ENCODE results near the gene SLC30A5. TPM values are rescaled to one million over a fixed set of nuclear protein-coding genes. Genes with fewer than 3 reads are reported as not detected.

SLC30A5 gene
- total RNA-seq, 1 experiment from 2014 or later: 50.0 TPM

DNA sequence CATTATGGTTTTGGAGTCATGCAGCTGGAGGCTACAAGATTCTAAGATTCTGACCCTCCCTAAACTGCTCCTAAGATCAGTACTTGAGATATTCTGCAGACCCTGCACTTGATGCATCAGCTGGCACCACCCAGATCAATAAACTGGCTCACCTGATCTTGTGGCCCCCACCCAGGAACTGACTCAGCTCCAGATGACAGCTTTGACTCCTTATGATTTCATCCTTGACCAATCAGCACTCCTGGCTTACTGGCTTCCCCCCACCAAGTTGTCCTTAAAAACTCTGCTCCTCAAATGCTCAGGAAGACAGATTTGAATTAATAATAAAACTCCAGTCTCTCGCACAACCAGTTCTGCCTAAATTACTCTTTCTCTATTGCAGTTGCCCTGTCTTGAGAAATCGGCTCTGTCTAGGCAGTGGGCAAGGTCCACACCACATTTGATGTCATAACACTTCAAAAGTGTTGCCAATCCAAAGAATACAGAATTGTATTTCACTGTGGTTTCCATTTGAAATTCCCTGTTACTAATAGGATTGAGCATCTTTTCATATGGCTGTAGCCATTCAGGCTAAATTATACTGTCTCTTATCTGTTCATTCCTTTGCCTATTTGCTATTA, 14.8 kb upstream of the SLC30A5 start:
- ChIA-PET CTCF (no interaction called here), POLR2A (no interaction called here)
- no peak for ATAC-seq

DNA sequence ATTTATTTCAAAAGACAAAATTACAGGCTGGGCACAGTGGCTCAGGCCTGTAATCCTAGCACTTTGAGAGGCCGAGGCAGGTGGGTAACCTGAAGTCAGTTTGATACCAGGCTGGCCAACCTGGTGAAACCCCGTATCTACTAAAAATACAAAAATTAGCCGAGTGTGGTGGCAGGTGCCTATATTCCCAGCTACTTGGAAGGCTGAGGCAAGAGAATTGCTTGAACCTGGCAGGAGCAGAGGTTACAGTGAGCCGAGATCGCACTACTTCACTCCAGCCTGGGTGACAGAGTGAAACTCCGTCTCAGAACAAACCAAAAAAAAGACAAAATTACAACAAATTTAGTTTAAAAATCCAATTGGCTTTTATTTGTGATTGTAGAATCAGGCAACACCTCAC, 14.3 kb upstream of the SLC30A5 start:
- Histone ChIP-seq H2AFZ (ENCODE audit: low read depth, low read length, poor library complexity, severe bottlenecking) (no peak overlapping the region), H3K9me3 (ENCODE audit: control insufficient read depth in 1 of 2, insufficient read depth in 1 of 2, low read depth in 1 of 2, low read length in 2 of 2) (no peaks in the 10 kb centered on the region), H3K4me3 (replicated peaks in 1 of 2; ENCODE audit: low read depth in 1 of 2, low read length in 2 of 2) (no peak overlapping the region), H3K9ac (ENCODE audit: low read length) (no peak overlapping the region), H3K9me2 (ENCODE audit: insufficient read depth) (no peaks in the 10 kb centered on the region), H3K27me3 (ENCODE audit: insufficient read depth, low read length) (no peaks in the 10 kb centered on the region), H3K27ac (ENCODE audit: low read depth, low read length) (no peak overlapping the region), H4K20me1 (ENCODE audit: insufficient read depth) (no peaks in the 10 kb centered on the region), H3K4me1 (ENCODE audit: control insufficient read depth in 1 of 2, insufficient read depth in 2 of 2, low read length in 2 of 2) (peaks cover 9 to 15% of the 10 kb centered on the region in 2 experiments), H3K4me2 (ENCODE audit: low read length) (no peak overlapping the region), H3K79me2 (ENCODE audit: insufficient read depth, low read length) (no peaks in the 10 kb centered on the region), H3K36me3 (ENCODE audit: control insufficient read depth in 1 of 2, insufficient read depth in 2 of 2, low read length in 2 of 2) (no peaks in the 10 kb centered on the region)
- CTCF ChIA-PET: no interaction called here
- ATAC-seq: no peak
- DNase-seq (ENCODE audit: low read depth, low spot score): no peak
- no TSS peak for BruUV-seq (replicated peaks)
- RAD21 ChIA-PET (ENCODE audit: low non-redundant PET in 1 of 2, low total read pairs in 2 of 2, uncharacterized antibody in 2 of 2, unreplicated experiment in 2 of 2): no interaction called here
- intact Hi-C loops (cut with micrococcal nuclease): loop anchor here (10.0 kb wide), 1 partner anchor 45 kb away; no protein-coding TSS in a partner anchor
- no peak for TF ChIP-seq SIN3A (IDR thresholded peaks at IDR 0.05; ENCODE audit: low read depth)
- no peak for TF ChIP-seq FOSL1 (IDR thresholded peaks at IDR 0.05; ENCODE audit: low read depth)
- TF ChIP-seq, protein P1, sequence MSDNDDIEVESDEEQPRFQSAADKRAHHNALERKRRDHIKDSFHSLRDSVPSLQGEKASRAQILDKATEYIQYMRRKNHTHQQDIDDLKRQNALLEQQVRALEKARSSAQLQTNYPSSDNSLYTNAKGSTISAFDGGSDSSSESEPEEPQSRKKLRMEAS (IDR thresholded peaks at IDR 0.05): no peak
- POLR2A ChIA-PET: no interaction called here

More for the DNA sequence above, 14.8 kb upstream of the SLC30A5 start:
- Histone ChIP-seq H3K27ac (ENCODE audit: low read depth, low read length) (no peak overlapping the region), H3K4me3 (replicated peaks in 1 of 2; ENCODE audit: low read depth in 1 of 2, low read length in 2 of 2) (no peak overlapping the region), H3K9ac (ENCODE audit: low read length) (no peak overlapping the region), H3K36me3 (ENCODE audit: control insufficient read depth in 1 of 2, insufficient read depth in 2 of 2, low read length in 2 of 2) (no peaks in the 10 kb centered on the region), H3K4me2 (ENCODE audit: low read length) (no peak overlapping the region), H3K9me2 (ENCODE audit: insufficient read depth) (no peaks in the 10 kb centered on the region), H2AFZ (ENCODE audit: low read depth, low read length, poor library complexity, severe bottlenecking) (no peak overlapping the region), H3K4me1 (ENCODE audit: control insufficient read depth in 1 of 2, insufficient read depth in 2 of 2, low read length in 2 of 2) (peaks cover 9 to 15% of the 10 kb centered on the region in 2 experiments), H4K20me1 (ENCODE audit: insufficient read depth) (no peaks in the 10 kb centered on the region), H3K79me2 (ENCODE audit: insufficient read depth, low read length) (no peaks in the 10 kb centered on the region), H3K27me3 (ENCODE audit: insufficient read depth, low read length) (no peaks in the 10 kb centered on the region), H3K9me3 (ENCODE audit: control insufficient read depth in 1 of 2, insufficient read depth in 1 of 2, low read depth in 1 of 2, low read length in 2 of 2) (no peaks in the 10 kb centered on the region)
- no TSS peak for BruUV-seq (replicated peaks)
- DNase-seq (ENCODE audit: low read depth, low spot score): no peak
- intact Hi-C loops (cut with micrococcal nuclease): loop anchor here (10.0 kb wide), 1 partner anchor 46 kb away; no protein-coding TSS in a partner anchor
- TF ChIP-seq FOSL1 (IDR thresholded peaks at IDR 0.05; ENCODE audit: low read depth) (peak; percentile 40; the same call in 1 of the 2 replicates), SIN3A (IDR thresholded peaks at IDR 0.05; ENCODE audit: low read depth) (no peak), ATF3 (IDR thresholded peaks at IDR 0.05) (no peak)
- RAD21 ChIA-PET (ENCODE audit: low non-redundant PET in 1 of 2, low total read pairs in 2 of 2, uncharacterized antibody in 2 of 2, unreplicated experiment in 2 of 2): no interaction called here
